Body of pancreas (tissue), 4 donors: ENCODE measurements around the gene FOXO3. TPM values are rescaled to one million over a fixed set of nuclear protein-coding genes. Genes with fewer than 3 reads are reported as not detected.
A peak's percentile ranks its signal among the peaks of the same experiment; 100 is the strongest.

ENCODE experiments used
- ATAC-seq: fragments of 150-250 bp; one replicate; pipeline ENCODE4 v1.9.1; 2016
- DNase-seq, 4 donors: peaks; one replicate each; pipeline ENCODE4 v3.0.0-alpha.2; 2019
- H3K27ac ChIP-seq, 4 donors: fragments of 200-600 bp; sonication (generic); 1 replicate in 3 of 4; 2 replicates in 1 of 4; pipeline versions ENCODE4 v1.5.1 to v1.6.1; 2016 to 2019; ENCODE audit warnings: mild to moderate bottlenecking in 1 of 4, mixed read lengths in 1 of 4, moderate library complexity in 1 of 4
- H3K27me3 ChIP-seq, 2 donors: fragments of 200-600 bp; sonication (generic); one replicate each; pipeline ENCODE4 v1.6.0; 2016; ENCODE audit warnings: mild to moderate bottlenecking in 1 of 2
- H3K36me3 ChIP-seq, 2 donors: fragments of 200-600 bp; sonication (generic); replicated peaks in 1 of 2; 2 replicates each; pipeline ENCODE4 v1.5.1; 2016; ENCODE audit warnings: low read depth in 2 of 2; ENCODE audit not compliant: insufficient read depth in 1 of 2
- H3K4me1 ChIP-seq: fragments of 200-600 bp; sonication (generic); one replicate; pipeline ENCODE4 v1.6.0; 2016
- H3K4me3 ChIP-seq, 2 donors: fragments of 200-600 bp; sonication (generic); 1 replicate in 1 of 2; 2 replicates in 1 of 2; pipeline ENCODE4 v1.5.1; 2016 to 2019
- H3K9me3 ChIP-seq, 3 donors: fragments of 200-600 bp; sonication (generic); 1 replicate in 2 of 3; 2 replicates in 1 of 3; pipeline ENCODE4 v1.5.1; 2016
- POLR2A ChIP-seq, 3 donors: fragments of 450-650 bp; IDR thresholded peaks; one replicate each; pipeline ENCODE4 v1.6.1; 2016; ENCODE audit warnings: antibody characterized with exemption in 3 of 3, mild to moderate bottlenecking in 2 of 3
- WGBS, 2 donors: methylation state at CpG; one replicate each; pipeline ENCODE4 v1.1.5; 2017; 5-methylcytosine and 5-hydroxymethylcytosine counted together
- intact Hi-C: fragments of 100-400 bp; cut with DNase I; formaldehyde crosslinking; loops from one replicate; pipeline ENCODE4 v1.15.1; 2023
- total RNA-seq, 2 donors: library from RNA; depleted of rRNA; stranded (reverse); fragments of >200 nt; gene quantifications; one replicate each; pipeline ENCODE4 v1.1.0, GENCODE V29; 2016
- TF ChIP-seq, protein P1 (sequence below), 7 experiments: fragments of 450-650 bp in 4 of 7; fragments of 200-600 bp in 3 of 7; sonication (generic) in 3 of 7; IDR thresholded peaks; one replicate each; pipeline ENCODE4 v1.5.1; 2016 to 2019; ENCODE audit warnings: antibody characterized with exemption in 7 of 7

Gene FOXO3
- total RNA-seq, 2 donors from 2014 or later = 62.8 to 69.5 TPM

DNA sequence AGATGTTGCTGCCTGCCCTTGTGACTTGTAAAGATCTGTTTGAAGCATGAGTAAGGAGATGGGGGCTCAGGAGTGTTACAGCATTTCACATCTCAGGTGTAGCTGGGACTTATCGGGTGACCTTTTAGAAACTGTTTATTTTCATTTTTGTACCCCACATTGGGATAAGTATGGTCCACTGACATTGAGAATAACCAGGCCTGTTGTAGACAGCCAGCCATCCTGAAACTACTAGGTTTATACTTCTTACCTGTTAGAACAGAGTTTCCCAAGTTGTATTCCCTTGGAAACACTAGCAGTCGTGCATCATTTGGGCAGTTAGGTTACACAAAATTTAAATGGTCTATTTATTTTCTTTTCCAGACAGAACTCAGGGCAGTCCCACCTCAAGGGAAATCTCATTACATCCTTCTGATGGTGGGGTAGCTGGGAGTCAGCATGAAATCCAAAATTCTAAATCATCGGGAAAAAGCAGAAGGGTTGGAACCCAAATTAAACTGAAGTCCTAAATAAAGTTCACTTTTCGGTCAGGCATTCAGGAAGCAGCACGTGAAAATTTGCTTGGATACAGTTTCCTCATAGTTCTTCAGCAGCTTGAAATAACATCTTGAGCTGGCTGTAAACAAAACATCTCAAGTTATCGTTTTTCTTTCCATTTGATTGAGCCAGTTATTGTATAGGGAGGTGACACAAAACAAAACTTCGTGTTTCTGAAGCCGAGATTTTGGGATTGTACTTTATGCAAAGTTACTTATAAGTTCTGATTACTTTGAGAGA lies 30.5 kb downstream of the FOXO3 start:
- Histone ChIP-seq H3K4me3 (no peak overlapping the region), H3K36me3 (no peaks in the 10 kb centered on the region), H3K27me3 (no peaks in the 10 kb centered on the region), H3K9me3 (no peaks in the 10 kb centered on the region), H3K27ac (peak overlapping the region; percentile 26 to 86 (median 40)), H3K4me1 (peaks cover 99% of the 10 kb centered on the region)
- 64 to 67% methylated on average over 8 of the region's 8 CpGs for WGBS, 2 donors
- intact Hi-C loops = no loop called here
- DNase-seq (no peak), ATAC-seq (no peak)
- TF ChIP-seq POLR2A (IDR thresholded peaks at IDR 0.05) = no peak
- TF ChIP-seq, protein P1, sequence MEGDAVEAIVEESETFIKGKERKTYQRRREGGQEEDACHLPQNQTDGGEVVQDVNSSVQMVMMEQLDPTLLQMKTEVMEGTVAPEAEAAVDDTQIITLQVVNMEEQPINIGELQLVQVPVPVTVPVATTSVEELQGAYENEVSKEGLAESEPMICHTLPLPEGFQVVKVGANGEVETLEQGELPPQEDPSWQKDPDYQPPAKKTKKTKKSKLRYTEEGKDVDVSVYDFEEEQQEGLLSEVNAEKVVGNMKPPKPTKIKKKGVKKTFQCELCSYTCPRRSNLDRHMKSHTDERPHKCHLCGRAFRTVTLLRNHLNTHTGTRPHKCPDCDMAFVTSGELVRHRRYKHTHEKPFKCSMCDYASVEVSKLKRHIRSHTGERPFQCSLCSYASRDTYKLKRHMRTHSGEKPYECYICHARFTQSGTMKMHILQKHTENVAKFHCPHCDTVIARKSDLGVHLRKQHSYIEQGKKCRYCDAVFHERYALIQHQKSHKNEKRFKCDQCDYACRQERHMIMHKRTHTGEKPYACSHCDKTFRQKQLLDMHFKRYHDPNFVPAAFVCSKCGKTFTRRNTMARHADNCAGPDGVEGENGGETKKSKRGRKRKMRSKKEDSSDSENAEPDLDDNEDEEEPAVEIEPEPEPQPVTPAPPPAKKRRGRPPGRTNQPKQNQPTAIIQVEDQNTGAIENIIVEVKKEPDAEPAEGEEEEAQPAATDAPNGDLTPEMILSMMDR (IDR thresholded peaks at IDR 0.05) = no peak

- intact Hi-C loops = no loop called here
- no peak for TF ChIP-seq POLR2A (IDR thresholded peaks at IDR 0.05)
- TF ChIP-seq, protein P1 (IDR thresholded peaks at IDR 0.05) = no peak
- ATAC-seq = no peak
- Histone ChIP-seq H3K27ac (peak overlapping the region; percentile 17 to 86 (median 42)), H3K9me3 (no peaks in the 10 kb centered on the region), H3K4me3 (no peak overlapping the region), H3K4me1 (peaks cover 100% of the 10 kb centered on the region), H3K27me3 (no peaks in the 10 kb centered on the region), H3K36me3 (no peaks in the 10 kb centered on the region)
- 52 to 56% methylated on average over 10 of the region's 10 CpGs for WGBS, 2 donors
- DNase-seq = peak in 2 of 4 donors; percentile 33 to 42
Measured at GRCh38 chr6:108592371-108593337, 31.9 kb downstream of the FOXO3 start.

DNA sequence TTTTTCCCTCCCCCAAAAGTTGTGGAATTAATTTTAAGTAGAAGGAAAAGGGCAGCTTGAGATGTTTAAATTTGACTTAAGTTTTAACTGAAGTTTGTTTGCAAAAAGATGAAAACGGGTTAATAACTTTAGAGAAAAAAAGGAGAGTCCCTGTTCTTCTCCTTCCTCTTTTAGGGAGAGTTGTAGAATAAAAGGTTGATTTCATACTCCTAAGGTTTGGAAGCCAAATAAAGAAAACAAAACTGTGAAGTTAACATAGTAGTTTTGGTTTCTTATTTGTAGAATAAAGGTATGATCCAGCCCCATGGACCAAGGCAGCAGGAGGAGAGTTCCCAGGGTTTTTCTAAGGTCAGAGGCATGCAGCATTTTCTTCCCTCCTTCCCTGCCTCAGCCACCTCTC lies 33.4 kb downstream of the FOXO3 start:
- H3K4me1 ChIP-seq = peaks cover 100% of the 10 kb centered on the region
- TF ChIP-seq POLR2A (IDR thresholded peaks at IDR 0.05) = no peak
- TF ChIP-seq, protein P1 (IDR thresholded peaks at IDR 0.05) = no peak
- no peaks in the 10 kb centered on the region for H3K36me3 ChIP-seq
- no peaks in the 10 kb centered on the region for H3K9me3 ChIP-seq
- 73% methylated on average over 1 of the region's 1 CpG for WGBS, 2 donors
- no peaks in the 10 kb centered on the region for H3K27me3 ChIP-seq
- intact Hi-C loops = no loop called here
- no peak for DNase-seq
- peak overlapping the region in 3 of 4 donors; percentile 28 to 56 (median 33) for H3K27ac ChIP-seq
- ATAC-seq = peak; percentile 31
- no peak overlapping the region for H3K4me3 ChIP-seq

DNA sequence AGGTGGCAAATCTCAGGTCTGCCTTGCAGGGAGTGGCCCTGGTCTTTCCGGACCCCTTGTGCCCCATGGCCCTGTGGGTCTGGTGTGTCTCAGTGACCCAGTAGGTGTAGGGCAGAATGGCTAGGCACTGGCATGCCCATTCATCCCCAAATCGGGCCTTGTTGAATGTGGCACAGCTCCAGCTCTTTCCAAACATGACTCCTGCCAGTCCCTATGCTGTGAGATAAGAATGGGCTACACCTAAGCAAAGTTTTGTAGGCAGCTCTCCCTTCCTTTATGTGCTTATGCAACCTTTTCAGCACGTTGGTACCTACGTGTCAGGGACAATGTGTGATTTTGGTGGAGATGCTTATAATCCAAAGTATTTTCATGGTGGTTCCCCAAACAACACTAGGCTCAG lies 33.9 kb downstream of the FOXO3 start:
- Histone ChIP-seq H3K4me3 (no peak overlapping the region), H3K4me1 (peaks cover 99% of the 10 kb centered on the region), H3K27ac (peak overlapping the region in 3 of 4 donors; percentile 28 to 56 (median 33)), H3K9me3 (no peaks in the 10 kb centered on the region), H3K36me3 (no peaks in the 10 kb centered on the region), H3K27me3 (no peaks in the 10 kb centered on the region)
- TF ChIP-seq, protein P1 (IDR thresholded peaks at IDR 0.05) = no peak
- TF ChIP-seq POLR2A (IDR thresholded peaks at IDR 0.05) = no peak
- peak; percentile 74 for ATAC-seq
- intact Hi-C loops = no loop called here
- peak; percentile 62 to 75 (median 68) for DNase-seq
- 29 to 45% methylated on average over 4 of the region's 4 CpGs for WGBS, 2 donors
